Bronchial epithelial cell (primary cell): ENCODE data around the gene MAG. TPM values are rescaled to one million over a fixed set of nuclear protein-coding genes. Genes with fewer than 3 reads are reported as not detected.
A peak's percentile ranks its signal among the peaks of the same experiment; 100 is the strongest.

Source experiments
- DNase-seq: peaks from one replicate; pipeline ENCODE4 v3.0.0-alpha.2; 2010; ENCODE audit warnings: low read depth
- FAIRE-seq: peaks from 2 replicates; lab custom pipeline; 2011; peaks lifted over from hg19 to GRCh38; lab: Jason Lieb, UNC
- H3K27me3 ChIP-seq: 2 replicates; pipeline ENCODE4 v1.5.1; 2011; ENCODE audit warnings: low read length; ENCODE audit not compliant: control insufficient read depth, insufficient read depth
- H3K36me3 ChIP-seq: 2 replicates; pipeline ENCODE4 v1.5.1; 2011; ENCODE audit warnings: low read length; ENCODE audit not compliant: control insufficient read depth, insufficient read depth
- H3K4me3 ChIP-seq: 2 replicates; pipeline ENCODE4 v1.5.1; 2011; ENCODE audit warnings: mild to moderate bottlenecking, low read depth, low read length, control low read depth
- CTCF ChIP-seq: IDR thresholded peaks from 2 replicates; pipeline ENCODE4 v1.5.1; 2011; ENCODE audit warnings: mild to moderate bottlenecking, moderate library complexity, low read length, control low read depth, inconsistent platforms; ENCODE audit not compliant: insufficient read depth, severe bottlenecking
- total RNA-seq: library from RNA; depleted of rRNA; stranded (reverse); fragments of >200 nt; gene quantifications from 2 replicates; pipeline ENCODE4 v1.2.1, GENCODE V29; 2014

Gene MAG
- not detected in 2 replicates for total RNA-seq

DNA sequence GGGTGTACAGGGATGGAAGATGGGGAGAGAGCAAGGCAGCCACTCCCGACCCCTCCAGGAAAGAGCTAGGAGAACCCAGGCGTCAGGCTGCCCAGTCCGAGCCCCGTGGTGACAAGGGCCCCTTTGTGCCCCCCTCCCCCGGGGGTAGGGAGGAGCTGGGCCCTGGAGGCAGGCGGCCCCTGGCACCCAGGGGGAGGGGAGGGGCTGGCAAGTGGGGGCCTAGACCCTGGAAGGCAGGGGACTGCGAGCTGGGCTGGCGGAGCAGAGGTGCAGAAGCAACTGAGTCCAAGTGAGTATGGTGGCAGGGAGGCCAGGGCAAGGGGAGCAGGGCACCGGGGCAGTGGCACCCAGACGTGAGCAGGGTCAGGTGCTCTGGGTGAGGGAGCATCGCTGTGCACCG, at the start of gene MAG:
Gene MAG, plus strand, starts transcription at position 246 of the 400 bp plus-strand sequence. CDS start 3,248 bp downstream, outside the sequence.
- no peak for FAIRE-seq
- Histone ChIP-seq H3K36me3 (no peaks in the 10 kb centered on the region), H3K4me3 (no peak within 1 kb of the TSS), H3K27me3 (no peaks in the 10 kb centered on the region)
- TF ChIP-seq CTCF, result no peak
- DNase-seq, result no peak

DNA sequence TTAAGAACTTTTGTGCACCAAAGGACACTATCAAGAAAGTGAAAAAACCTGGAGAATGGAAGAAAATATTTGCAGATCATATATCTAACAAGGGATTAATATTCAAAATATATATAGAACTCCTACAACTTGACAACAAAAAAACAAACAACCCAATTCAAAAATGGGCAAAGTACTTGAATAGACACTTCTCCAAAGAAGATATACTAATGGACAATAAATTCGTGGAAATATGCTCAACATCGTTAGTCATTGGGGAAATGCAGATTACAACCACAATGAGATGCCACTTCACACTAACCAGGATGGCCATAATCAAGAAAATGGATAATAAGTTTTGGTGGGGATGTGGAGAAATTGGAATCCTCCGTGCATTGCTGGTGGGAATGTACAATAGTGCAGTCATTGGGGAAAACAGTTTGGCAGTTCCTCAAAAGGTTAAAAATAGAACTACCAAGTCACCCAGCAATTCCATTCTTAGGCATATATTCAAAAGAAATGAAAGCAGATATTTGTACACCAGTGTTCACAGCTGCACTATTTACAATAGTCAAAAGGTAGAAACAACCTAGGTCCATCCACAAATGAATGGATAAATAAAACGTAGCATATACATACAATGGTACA, 45.4 kb upstream of the MAG start:
- H3K4me3 ChIP-seq, result no peak overlapping the region
- FAIRE-seq, result no peak
- TF ChIP-seq CTCF, result no peak

GRCh38 chr19:35247526-35248309, 44.2 kb upstream of the MAG start:
- peak; percentile 23 for FAIRE-seq

More for the DNA sequence above, 45.4 kb upstream of the MAG start:
- Histone ChIP-seq H3K27me3 (no peaks in the 10 kb centered on the region), H3K36me3 (peaks cover 9% of the 10 kb centered on the region)
- DNase-seq, result no peak

GRCh38 chr19:35248310-35249145, 43.4 kb upstream of the MAG start, which contains the start of gene LSR:
TSS of gene LSR (plus strand) at chr19:35249002. CDS start at chr19:35249023, 21 bp downstream.
- FAIRE-seq (no peak), DNase-seq (peak; percentile 77)
- peaks cover 14% of the 10 kb centered on the region for H3K36me3 ChIP-seq
- TF ChIP-seq CTCF, result no peak
- H3K27me3 ChIP-seq, result no peaks in the 10 kb centered on the region
- peak within 1 kb of the TSS; percentile 98 for H3K4me3 ChIP-seq

More at GRCh38 chr19:35247526-35248309, 44.2 kb upstream of the MAG start:
- Histone ChIP-seq H3K36me3 (peaks cover 10% of the 10 kb centered on the region), H3K27me3 (no peaks in the 10 kb centered on the region), H3K4me3 (peak overlapping the region; percentile 98)
- TF ChIP-seq CTCF, result peak; percentile 83
- peak; percentile 75 for DNase-seq

- Histone ChIP-seq H3K4me3 (peak overlapping the region; percentile 98), H3K36me3 (peaks cover 19% of the 10 kb centered on the region), H3K27me3 (no peaks in the 10 kb centered on the region)
- TF ChIP-seq CTCF, result no peak
- DNase-seq, result no peak
- no peak for FAIRE-seq
These were observed 42.7 kb upstream of the MAG start for GRCh38 chr19:35249146-35249847.
